ENCODE measurements around the gene ZNF814.

The ZNF814 gene

GRCh38 chr19:57886046-57886445 is 2.8 kb downstream of the ZNF814 start:
- TF ChIP-seq FOXM1 (IDR thresholded peaks at IDR 0.05; ENCODE audit: borderline replicate concordance, low read depth) (no peak), USF1 (IDR thresholded peaks at IDR 0.05) (no peak), RAD21 (IDR thresholded peaks at IDR 0.05; ENCODE audit: low read depth) (no peak), EGR1 (IDR thresholded peaks at IDR 0.05) (no peak), MAX (IDR thresholded peaks at IDR 0.05) (no peak), NFIC (IDR thresholded peaks at IDR 0.05) (no peak), ZBTB7A (IDR thresholded peaks at IDR 0.05; ENCODE audit: low read depth) (no peak), TEAD4 (IDR thresholded peaks at IDR 0.05) (no peak)

- TF ChIP-seq CEBPB (IDR thresholded peaks at IDR 0.05) (no peak), EGR1 (IDR thresholded peaks at IDR 0.05) (no peak), RAD21 (IDR thresholded peaks at IDR 0.05; ENCODE audit: low read depth) (no peak), TCF12 (IDR thresholded peaks at IDR 0.05; ENCODE audit: low read depth) (no peak), CREB1 (IDR thresholded peaks at IDR 0.05; ENCODE audit: low read depth) (no peak), ZBTB7A (IDR thresholded peaks at IDR 0.05; ENCODE audit: low read depth) (no peak), EP300 (IDR thresholded peaks at IDR 0.05; ENCODE audit: borderline replicate concordance) (no peak), TAF1 (IDR thresholded peaks at IDR 0.05; ENCODE audit: low read depth) (no peak), USF1 (IDR thresholded peaks at IDR 0.05) (no peak), YY1 (IDR thresholded peaks at IDR 0.05; ENCODE audit: low read depth) (no peak), MAX (IDR thresholded peaks at IDR 0.05) (no peak), FOXM1 (IDR thresholded peaks at IDR 0.05; ENCODE audit: borderline replicate concordance, low read depth) (no peak), REST (IDR thresholded peaks at IDR 0.05; ENCODE audit: low read depth) (no peak)
These were observed 16.4 kb downstream of the ZNF814 start for GRCh38 chr19:57872450-57872849.

- no peak for TF ChIP-seq NFIC (IDR thresholded peaks at IDR 0.05)
- TF ChIP-seq CREB1 (IDR thresholded peaks at IDR 0.05; ENCODE audit: low read depth), result no peak
- TF ChIP-seq EP300 (IDR thresholded peaks at IDR 0.05; ENCODE audit: borderline replicate concordance), result no peak
- no peak for TF ChIP-seq MAX (IDR thresholded peaks at IDR 0.05)
- no peak for TF ChIP-seq ZBTB7A (IDR thresholded peaks at IDR 0.05; ENCODE audit: low read depth)
- TF ChIP-seq CEBPB (IDR thresholded peaks at IDR 0.05), result no peak
- TF ChIP-seq TCF12 (IDR thresholded peaks at IDR 0.05; ENCODE audit: low read depth), result no peak
- TF ChIP-seq USF1 (IDR thresholded peaks at IDR 0.05), result no peak
- no peak for TF ChIP-seq TAF1 (IDR thresholded peaks at IDR 0.05; ENCODE audit: low read depth)
- no peak for TF ChIP-seq YY1 (IDR thresholded peaks at IDR 0.05; ENCODE audit: low read depth)
- TF ChIP-seq REST (IDR thresholded peaks at IDR 0.05; ENCODE audit: low read depth), result no peak
- no peak for TF ChIP-seq FOXM1 (IDR thresholded peaks at IDR 0.05; ENCODE audit: borderline replicate concordance, low read depth)
- no peak for TF ChIP-seq TEAD4 (IDR thresholded peaks at IDR 0.05)
- TF ChIP-seq EGR1 (IDR thresholded peaks at IDR 0.05), result no peak
- no peak for TF ChIP-seq RAD21 (IDR thresholded peaks at IDR 0.05; ENCODE audit: low read depth)
These were observed 18.6 kb downstream of the ZNF814 start for GRCh38 chr19:57870225-57870624.

GRCh38 chr19:57867868-57868492 is 20.9 kb downstream of the ZNF814 start:
- TF ChIP-seq CREB1 (IDR thresholded peaks at IDR 0.05; ENCODE audit: low read depth), result no peak
- no peak for TF ChIP-seq EP300 (IDR thresholded peaks at IDR 0.05; ENCODE audit: borderline replicate concordance)
- TF ChIP-seq REST (IDR thresholded peaks at IDR 0.05; ENCODE audit: low read depth), result no peak
- no peak for TF ChIP-seq EGR1 (IDR thresholded peaks at IDR 0.05)
- TF ChIP-seq TEAD4 (IDR thresholded peaks at IDR 0.05), result no peak
- TF ChIP-seq CEBPB (IDR thresholded peaks at IDR 0.05), result no peak
- TF ChIP-seq NFIC (IDR thresholded peaks at IDR 0.05), result no peak
- no peak for TF ChIP-seq FOXM1 (IDR thresholded peaks at IDR 0.05; ENCODE audit: borderline replicate concordance, low read depth)
- no peak for TF ChIP-seq RAD21 (IDR thresholded peaks at IDR 0.05; ENCODE audit: low read depth)
